SK-N-SH treated with all-trans-retinoic acid at 6 μM for 48 hours (cell line): Measurements from ENCODE around the gene DFFB.

Source experiments
- ARNTL ChIP-seq: fragments of 450-650 bp; formaldehyde crosslinking; IDR thresholded peaks from 2 replicates; pipeline ENCODE4 v1.5.0; 2020; ENCODE audit warnings: low read depth, mild to moderate bottlenecking, moderate library complexity, borderline replicate concordance
- BACH2 ChIP-seq: fragments of 250-450 bp; sonication (Bioruptor Pico); IDR thresholded peaks from 2 replicates; pipeline ENCODE4 v1.9.0; 2021; ENCODE audit warnings: mild to moderate bottlenecking, borderline replicate concordance
- CREB5 ChIP-seq: fragments of 250-450 bp; sonication (Bioruptor Pico); IDR thresholded peaks from 2 replicates; pipeline ENCODE4 v1.5.1; 2020; ENCODE audit warnings: low read depth, mild to moderate bottlenecking, moderate library complexity
- CSDC2 ChIP-seq: fragments of 250-450 bp; sonication (Bioruptor Pico); IDR thresholded peaks from 2 replicates; pipeline ENCODE4 v1.5.0; 2020; ENCODE audit warnings: mild to moderate bottlenecking, moderate library complexity
- GLIS3 ChIP-seq: fragments of 250-450 bp; sonication (Bioruptor Pico); IDR thresholded peaks from 2 replicates; pipeline ENCODE4 v1.5.0; 2020; ENCODE audit warnings: mild to moderate bottlenecking, moderate library complexity
- OSR1 ChIP-seq: fragments of 250-450 bp; sonication (Bioruptor Pico); IDR thresholded peaks from 2 replicates; pipeline ENCODE4 v1.8.0; 2022; ENCODE audit warnings: moderate library complexity, mild to moderate bottlenecking, inconsistent platforms
- PATZ1 ChIP-seq: fragments of 250-450 bp; sonication (Bioruptor Pico); IDR thresholded peaks from 2 replicates; pipeline ENCODE4 v1.8.0; 2020; ENCODE audit warnings: mild to moderate bottlenecking, moderate library complexity, borderline replicate concordance
- SNAI2 ChIP-seq: fragments of 250-450 bp; sonication (Bioruptor Pico); IDR thresholded peaks from 2 replicates; pipeline ENCODE4 v1.5.0; 2020; ENCODE audit warnings: mild to moderate bottlenecking, moderate library complexity
- TOX ChIP-seq: fragments of 250-450 bp; sonication (Bioruptor Pico); IDR thresholded peaks from 2 replicates; pipeline ENCODE4 v1.8.0; 2021; ENCODE audit warnings: mild to moderate bottlenecking, moderate library complexity, borderline replicate concordance
- ZFP3 ChIP-seq: fragments of 250-450 bp; sonication (Bioruptor Pico); IDR thresholded peaks from 2 replicates; pipeline ENCODE4 v1.5.0; 2020; ENCODE audit warnings: mild to moderate bottlenecking, moderate library complexity
- ZFP30 ChIP-seq: fragments of 450-650 bp; formaldehyde crosslinking; IDR thresholded peaks from 2 replicates; pipeline ENCODE4 v1.5.0; 2022; ENCODE audit warnings: mild to moderate bottlenecking, moderate library complexity
- ZNF70 ChIP-seq: fragments of 450-650 bp; formaldehyde crosslinking; IDR thresholded peaks from 2 replicates; pipeline ENCODE4 v1.5.0; 2020; ENCODE audit warnings: mild to moderate bottlenecking, moderate library complexity

GRCh38 chr1:3893190-3893589, 35.9 kb downstream of the DFFB start:
- TF ChIP-seq OSR1 (CRISPR knock-in tag), result no peak
- TF ChIP-seq GLIS3 (CRISPR knock-in tag), result no peak
- TF ChIP-seq CREB5, result no peak
- TF ChIP-seq TOX (CRISPR knock-in tag), result no peak
- TF ChIP-seq CSDC2 (CRISPR knock-in tag), result no peak
- no peak for TF ChIP-seq ZNF70 (CRISPR knock-in tag)
- no peak for TF ChIP-seq ZFP3
- TF ChIP-seq ZFP30 (CRISPR knock-in tag), result no peak
- no peak for TF ChIP-seq SNAI2 (CRISPR knock-in tag)
- TF ChIP-seq ARNTL (CRISPR knock-in tag), result no peak
- TF ChIP-seq BACH2 (CRISPR knock-in tag), result no peak
- no peak for TF ChIP-seq PATZ1 (CRISPR knock-in tag)
